Measurements from ENCODE around the gene ZNF827.

Gene ZNF827

DNA sequence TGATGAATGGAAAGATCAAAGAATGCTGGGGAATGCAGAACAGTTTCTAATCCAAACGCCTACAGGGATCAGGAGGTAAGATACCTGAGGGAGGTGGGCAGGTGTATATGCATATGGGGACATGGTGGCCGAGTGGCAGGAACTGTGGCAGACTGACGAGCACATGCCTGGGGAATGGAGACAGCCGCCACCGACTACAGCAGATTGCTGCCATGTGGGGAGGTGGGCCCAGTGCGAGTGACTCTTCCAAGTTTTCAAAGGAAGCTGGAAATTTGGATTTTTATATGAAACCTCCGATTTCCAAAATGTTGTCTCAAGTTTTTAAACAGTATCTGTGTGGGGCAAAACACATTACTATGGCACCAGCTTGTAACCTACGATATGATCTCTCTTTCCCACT lies 9.9 kb downstream of the ZNF827 start:
- CTCF ChIA-PET: interaction anchor here (2.9 kb wide), 1 partner anchor 14 kb away, joined by 19 read pairs; no protein-coding TSS in a partner anchor
- TF ChIP-seq, protein P1, sequence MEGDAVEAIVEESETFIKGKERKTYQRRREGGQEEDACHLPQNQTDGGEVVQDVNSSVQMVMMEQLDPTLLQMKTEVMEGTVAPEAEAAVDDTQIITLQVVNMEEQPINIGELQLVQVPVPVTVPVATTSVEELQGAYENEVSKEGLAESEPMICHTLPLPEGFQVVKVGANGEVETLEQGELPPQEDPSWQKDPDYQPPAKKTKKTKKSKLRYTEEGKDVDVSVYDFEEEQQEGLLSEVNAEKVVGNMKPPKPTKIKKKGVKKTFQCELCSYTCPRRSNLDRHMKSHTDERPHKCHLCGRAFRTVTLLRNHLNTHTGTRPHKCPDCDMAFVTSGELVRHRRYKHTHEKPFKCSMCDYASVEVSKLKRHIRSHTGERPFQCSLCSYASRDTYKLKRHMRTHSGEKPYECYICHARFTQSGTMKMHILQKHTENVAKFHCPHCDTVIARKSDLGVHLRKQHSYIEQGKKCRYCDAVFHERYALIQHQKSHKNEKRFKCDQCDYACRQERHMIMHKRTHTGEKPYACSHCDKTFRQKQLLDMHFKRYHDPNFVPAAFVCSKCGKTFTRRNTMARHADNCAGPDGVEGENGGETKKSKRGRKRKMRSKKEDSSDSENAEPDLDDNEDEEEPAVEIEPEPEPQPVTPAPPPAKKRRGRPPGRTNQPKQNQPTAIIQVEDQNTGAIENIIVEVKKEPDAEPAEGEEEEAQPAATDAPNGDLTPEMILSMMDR (IDR thresholded peaks at IDR 0.05; ENCODE audit: control extremely low read depth, extremely low read depth, low read depth, missing control alignments): no peak
- no peak for DNase-seq (ENCODE audit: extremely low spot score)
- POLR2A ChIA-PET: no interaction called here

DNA sequence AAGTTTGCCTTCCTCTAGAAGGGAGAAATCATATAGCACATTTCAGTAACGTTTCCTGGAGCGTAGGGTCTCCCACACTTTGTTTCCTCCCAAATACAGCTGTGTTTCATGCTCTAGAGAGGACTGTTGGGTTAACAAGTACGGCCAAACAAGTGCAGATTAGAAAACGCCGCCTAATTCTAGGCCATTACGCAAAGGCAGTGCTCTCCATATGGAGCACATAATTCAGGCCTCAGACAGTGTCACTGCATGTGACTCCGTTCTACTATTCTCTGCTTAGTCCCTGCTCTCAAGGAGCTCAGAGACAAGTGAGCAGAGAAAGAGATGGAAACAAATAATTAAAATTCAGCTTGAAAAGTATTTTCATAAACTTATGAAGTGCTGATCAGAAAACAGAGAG lies 11.6 kb downstream of the ZNF827 start:
- no peak for DNase-seq (ENCODE audit: extremely low spot score)
- ChIA-PET POLR2A (no interaction called here), CTCF (interaction anchor here (1.2 to 1.6 kb wide), 3 partner anchors 11 to 31 kb away, joined by 3 read pairs; partner anchors contain the start of gene ZNF827)
- TF ChIP-seq, protein P1 (IDR thresholded peaks at IDR 0.05; ENCODE audit: control extremely low read depth, extremely low read depth, low read depth, missing control alignments): no peak

- CTCF ChIA-PET: interaction anchor here (1.2 to 2.9 kb wide), 3 partner anchors 9 to 15 kb away, joined by 3 to 24 read pairs (median 12); no protein-coding TSS in a partner anchor
- no peak for DNase-seq (ENCODE audit: extremely low spot score)
- TF ChIP-seq, protein P1 (IDR thresholded peaks at IDR 0.05; ENCODE audit: control extremely low read depth, extremely low read depth, low read depth, missing control alignments): no peak
- POLR2A ChIA-PET: no interaction called here
Measured at GRCh38 chr4:145921231-145921630, 17.4 kb downstream of the ZNF827 start.

- POLR2A ChIA-PET: no interaction called here
- CTCF ChIA-PET: interaction anchor here (1.2 to 2.9 kb wide), 5 partner anchors 10 to 36 kb away, joined by 3 to 24 read pairs (median 5); no protein-coding TSS in a partner anchor
- DNase-seq (ENCODE audit: extremely low spot score): no peak
- TF ChIP-seq, protein P1 (IDR thresholded peaks at IDR 0.05; ENCODE audit: control extremely low read depth, extremely low read depth, low read depth, missing control alignments): no peak
Measured at GRCh38 chr4:145920205-145920604, 18.4 kb downstream of the ZNF827 start.

- no peak for DNase-seq (ENCODE audit: extremely low spot score)
- ChIA-PET CTCF (interaction anchor here (0.7 to 2.5 kb wide), 4 partner anchors 10 to 43 kb away, joined by 3 to 6 read pairs (median 3); no protein-coding TSS in a partner anchor), POLR2A (no interaction called here)
- TF ChIP-seq, protein P1 (IDR thresholded peaks at IDR 0.05; ENCODE audit: control extremely low read depth, extremely low read depth, low read depth, missing control alignments): no peak
Measured at GRCh38 chr4:145912376-145912775, 26.2 kb downstream of the ZNF827 start.

GRCh38 chr4:145909773-145910172 lies 28.9 kb downstream of the ZNF827 start:
- CTCF ChIA-PET: no interaction called here
- POLR2A ChIA-PET: no interaction called here
- no peak for DNase-seq (ENCODE audit: extremely low spot score)
- TF ChIP-seq, protein P1 (IDR thresholded peaks at IDR 0.05; ENCODE audit: control extremely low read depth, extremely low read depth, low read depth, missing control alignments): no peak

All from GM10248 (cell line).